Skeletal muscle tissue (tissue), 4 donors: ENCODE measurements around the gene OSBPL1A. TPM values are rescaled to one million over a fixed set of nuclear protein-coding genes. Genes with fewer than 3 reads are reported as not detected.

Experiments used
- H3K27ac ChIP-seq: one replicate; pipeline ENCODE4 v1.7.0; 2013; ENCODE audit warnings: mild to moderate bottlenecking, low read depth, low read length, inconsistent platforms
- H3K27me3 ChIP-seq, 3 donors: one replicate each; pipeline ENCODE4 v1.7.0; 2013; ENCODE audit warnings: low read length in 3 of 3; ENCODE audit not compliant: control insufficient read depth in 3 of 3, insufficient read depth in 3 of 3
- H3K36me3 ChIP-seq, 3 donors: one replicate each; pipeline ENCODE4 v1.7.0; 2013; ENCODE audit warnings: low read length in 3 of 3; ENCODE audit not compliant: control insufficient read depth in 3 of 3, insufficient read depth in 3 of 3
- H3K4me1 ChIP-seq, 3 donors: one replicate each; pipeline ENCODE4 v1.7.0; 2013; ENCODE audit warnings: low read length in 3 of 3, mild to moderate bottlenecking in 3 of 3; ENCODE audit not compliant: control insufficient read depth in 3 of 3, insufficient read depth in 3 of 3
- H3K4me3 ChIP-seq, 3 donors: one replicate each; pipeline ENCODE4 v1.7.0; 2013; ENCODE audit warnings: low read length in 3 of 3
- H3K9ac ChIP-seq, 3 donors: one replicate each; pipeline ENCODE4 v1.7.0; 2013; ENCODE audit warnings: low read length in 3 of 3, mild to moderate bottlenecking in 3 of 3, moderate library complexity in 2 of 3, low read depth in 1 of 3
- H3K9me3 ChIP-seq, 3 donors: one replicate each; pipeline ENCODE4 v1.7.0; 2013; ENCODE audit warnings: low read length in 3 of 3; ENCODE audit not compliant: control insufficient read depth in 3 of 3
- total RNA-seq: library from RNA; depleted of rRNA; stranded (reverse); fragments of >200 nt; gene quantifications from one replicate; pipeline ENCODE4 v1.2.3, GENCODE V29; 2014
- donor health status: Osteomylitis.

OSBPL1A gene
- total RNA-seq, 1 donor from 2014 or later: 33.9 TPM

- H3K9ac ChIP-seq: no peak overlapping the region
- H3K36me3 ChIP-seq: no peaks in the 10 kb centered on the region
Observed at GRCh38 chr18:24402209-24402785, 4.7 kb upstream of the OSBPL1A start.

GRCh38 chr18:24400587-24400986 is 3.0 kb upstream of the OSBPL1A start:
- H3K4me1 ChIP-seq: peaks cover 5 to 9% (median 6%) of the 10 kb centered on the region in 3 donors
- H3K27ac ChIP-seq: no peak overlapping the region
- H3K9ac ChIP-seq: no peak overlapping the region

More at GRCh38 chr18:24402209-24402785, 4.7 kb upstream of the OSBPL1A start:
- Histone ChIP-seq H3K4me1 (peaks cover 0 to 3% (median 2%) of the 10 kb centered on the region in 3 donors), H3K4me3 (no peak overlapping the region), H3K9me3 (no peaks in the 10 kb centered on the region), H3K27ac (no peak overlapping the region), H3K27me3 (peaks cover 8 to 12% (median 11%) of the 10 kb centered on the region in 3 donors)

GRCh38 chr18:24398540-24398939 is 916 bp upstream of the OSBPL1A start:
- no peak overlapping the region for H3K9ac ChIP-seq
- H3K27ac ChIP-seq: no peak overlapping the region
- H3K36me3 ChIP-seq: no peaks in the 10 kb centered on the region
- H3K9me3 ChIP-seq: no peaks in the 10 kb centered on the region
- peaks cover 5 to 9% (median 6%) of the 10 kb centered on the region in 3 donors for H3K4me1 ChIP-seq
- peaks cover 3 to 21% (median 17%) of the 10 kb centered on the region in 3 donors for H3K27me3 ChIP-seq
- H3K4me3 ChIP-seq: no peak overlapping the region

More at GRCh38 chr18:24400587-24400986, 3.0 kb upstream of the OSBPL1A start:
- no peak overlapping the region for H3K4me3 ChIP-seq
- no peaks in the 10 kb centered on the region for H3K36me3 ChIP-seq
- peaks cover 3 to 21% (median 17%) of the 10 kb centered on the region in 3 donors for H3K27me3 ChIP-seq
- no peaks in the 10 kb centered on the region for H3K9me3 ChIP-seq

GRCh38 chr18:24397131-24397693 is 412 bp downstream of the OSBPL1A start:
- H3K36me3 ChIP-seq: no peaks in the 10 kb centered on the region
- H3K27me3 ChIP-seq: peaks cover 3 to 24% (median 15%) of the 10 kb centered on the region in 3 donors
- H3K4me3 ChIP-seq: peak overlapping the region; percentile 63 to 83 (median 78)
- H3K4me1 ChIP-seq: peaks cover 5 to 9% (median 6%) of the 10 kb centered on the region in 3 donors
- H3K9me3 ChIP-seq: no peaks in the 10 kb centered on the region
- H3K9ac ChIP-seq: peak overlapping the region; percentile 16 to 71 (median 40)
- peak overlapping the region; percentile 59 for H3K27ac ChIP-seq

GRCh38 chr18:24396082-24396633 is 1.5 kb downstream of the OSBPL1A start:
- Histone ChIP-seq H3K4me1 (peaks cover 5 to 9% (median 6%) of the 10 kb centered on the region in 3 donors), H3K27ac (no peak overlapping the region), H3K27me3 (peaks cover 3 to 24% (median 14%) of the 10 kb centered on the region in 3 donors), H3K9ac (no peak overlapping the region), H3K4me3 (no peak overlapping the region), H3K36me3 (no peaks in the 10 kb centered on the region), H3K9me3 (no peaks in the 10 kb centered on the region)

GRCh38 chr18:24395049-24395795 is 2.4 kb downstream of the OSBPL1A start:
- H3K36me3 ChIP-seq: no peaks in the 10 kb centered on the region
- H3K9me3 ChIP-seq: no peaks in the 10 kb centered on the region
- H3K27me3 ChIP-seq: peaks cover 3 to 24% (median 14%) of the 10 kb centered on the region in 3 donors
- H3K4me3 ChIP-seq: no peak overlapping the region
- no peak overlapping the region for H3K9ac ChIP-seq
- H3K27ac ChIP-seq: no peak overlapping the region
- peaks cover 5 to 9% (median 6%) of the 10 kb centered on the region in 3 donors for H3K4me1 ChIP-seq

- H3K27ac ChIP-seq: no peak overlapping the region
- H3K9me3 ChIP-seq: no peaks in the 10 kb centered on the region
- H3K27me3 ChIP-seq: peaks cover 0 to 3% (median 0%) of the 10 kb centered on the region in 3 donors
Observed at GRCh38 chr18:24388957-24389356, 8.7 kb downstream of the OSBPL1A start.

GRCh38 chr18:24386681-24387080 is 10.9 kb downstream of the OSBPL1A start:
- Histone ChIP-seq H3K27me3 (no peaks in the 10 kb centered on the region), H3K36me3 (no peaks in the 10 kb centered on the region), H3K27ac (no peak overlapping the region), H3K9me3 (no peaks in the 10 kb centered on the region), H3K4me3 (no peak overlapping the region), H3K9ac (no peak overlapping the region), H3K4me1 (no peaks in the 10 kb centered on the region)

More at GRCh38 chr18:24388957-24389356, 8.7 kb downstream of the OSBPL1A start:
- Histone ChIP-seq H3K36me3 (no peaks in the 10 kb centered on the region), H3K4me1 (no peaks in the 10 kb centered on the region), H3K4me3 (no peak overlapping the region), H3K9ac (no peak overlapping the region)

- Histone ChIP-seq H3K27me3 (no peaks in the 10 kb centered on the region), H3K9me3 (no peaks in the 10 kb centered on the region), H3K4me3 (no peak overlapping the region), H3K4me1 (no peaks in the 10 kb centered on the region), H3K9ac (no peak overlapping the region), H3K27ac (no peak overlapping the region), H3K36me3 (no peaks in the 10 kb centered on the region)
Observed at GRCh38 chr18:24381126-24381525, 16.5 kb downstream of the OSBPL1A start.
